Astrocyte of the spinal cord (primary cell): Measurements from ENCODE around the gene TBCD.

Source experiments
- DNase-seq: peaks from one replicate; pipeline ENCODE4 v3.0.0; 2011; ENCODE audit warnings: low read depth, low spot score
- H3K4me3 ChIP-seq: 2 replicates; pipeline ENCODE4 v1.5.1; 2011; ENCODE audit warnings: low read depth, mild to moderate bottlenecking, low read length, moderate library complexity
- in situ Hi-C: cut with HindIII; loops from 2 replicates; pipeline ENCODE4 v1.10.0; 2017; ENCODE audit warnings: low sequenced_read_pairs
- TF ChIP-seq, protein P1 (sequence below): IDR thresholded peaks from 2 replicates; pipeline ENCODE4 v1.5.1; 2012; ENCODE audit warnings: low read depth, mild to moderate bottlenecking, low read length, inconsistent platforms

The TBCD gene

GRCh38 chr17:82732118-82732743 is 19.6 kb upstream of the TBCD start:
- DNase-seq, result no peak
- H3K4me3 ChIP-seq, result no peak overlapping the region
- TF ChIP-seq, protein P1, sequence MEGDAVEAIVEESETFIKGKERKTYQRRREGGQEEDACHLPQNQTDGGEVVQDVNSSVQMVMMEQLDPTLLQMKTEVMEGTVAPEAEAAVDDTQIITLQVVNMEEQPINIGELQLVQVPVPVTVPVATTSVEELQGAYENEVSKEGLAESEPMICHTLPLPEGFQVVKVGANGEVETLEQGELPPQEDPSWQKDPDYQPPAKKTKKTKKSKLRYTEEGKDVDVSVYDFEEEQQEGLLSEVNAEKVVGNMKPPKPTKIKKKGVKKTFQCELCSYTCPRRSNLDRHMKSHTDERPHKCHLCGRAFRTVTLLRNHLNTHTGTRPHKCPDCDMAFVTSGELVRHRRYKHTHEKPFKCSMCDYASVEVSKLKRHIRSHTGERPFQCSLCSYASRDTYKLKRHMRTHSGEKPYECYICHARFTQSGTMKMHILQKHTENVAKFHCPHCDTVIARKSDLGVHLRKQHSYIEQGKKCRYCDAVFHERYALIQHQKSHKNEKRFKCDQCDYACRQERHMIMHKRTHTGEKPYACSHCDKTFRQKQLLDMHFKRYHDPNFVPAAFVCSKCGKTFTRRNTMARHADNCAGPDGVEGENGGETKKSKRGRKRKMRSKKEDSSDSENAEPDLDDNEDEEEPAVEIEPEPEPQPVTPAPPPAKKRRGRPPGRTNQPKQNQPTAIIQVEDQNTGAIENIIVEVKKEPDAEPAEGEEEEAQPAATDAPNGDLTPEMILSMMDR, result no peak
- in situ Hi-C loops, result no loop called here

DNA sequence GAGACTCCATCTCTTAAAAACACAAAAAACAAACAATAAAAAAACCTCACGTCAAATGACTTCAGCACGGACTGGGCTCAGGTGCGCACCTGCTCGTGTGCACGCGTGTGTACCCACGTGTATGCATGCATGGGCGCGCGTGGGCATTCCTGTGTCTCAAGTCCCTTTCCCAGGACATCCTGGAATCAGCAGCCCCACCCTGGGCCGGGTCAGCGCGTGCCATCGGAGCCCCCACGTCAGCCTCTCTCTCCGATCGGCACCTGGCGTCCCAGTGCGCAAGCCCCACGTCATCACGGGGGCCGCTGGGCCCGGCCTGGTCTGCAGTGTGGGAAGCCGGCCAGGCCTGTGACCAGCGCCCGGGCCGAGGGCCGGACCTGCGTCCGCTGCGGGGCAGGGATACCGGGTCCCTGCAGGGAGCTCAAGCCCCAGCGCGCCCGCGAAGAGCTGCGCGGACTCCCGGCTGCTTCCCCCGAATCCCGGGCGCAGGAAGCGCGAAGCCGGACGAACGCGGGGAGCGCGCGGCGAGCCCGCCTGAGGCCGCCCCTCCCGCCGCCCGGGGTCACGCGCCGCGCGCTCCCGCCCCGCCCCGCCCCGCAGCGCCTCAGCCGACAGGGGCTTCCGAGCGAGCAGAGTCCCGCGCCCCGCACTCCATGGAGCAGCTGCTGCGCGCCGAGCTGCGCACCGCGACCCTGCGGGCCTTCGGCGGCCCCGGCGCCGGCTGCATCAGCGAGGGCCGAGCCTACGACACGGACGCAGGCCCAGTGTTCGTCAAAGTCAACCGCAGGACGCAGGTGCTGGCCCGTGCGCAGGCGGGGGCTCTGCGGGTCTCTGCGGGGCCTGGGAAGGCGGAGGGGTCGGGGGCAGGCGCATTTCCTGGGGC is 16.6 kb upstream of the TBCD start, which contains the start of gene FN3K:
TSS of gene FN3K (plus strand) at position 629 of the 880 bp plus-strand sequence. CDS start at position 651, 22 bp downstream.
- DNase-seq, result peak; percentile 70
- in situ Hi-C loops, result no loop called here
- TF ChIP-seq, protein P1, result no peak
- H3K4me3 ChIP-seq, result peak within 1 kb of the TSS; percentile 46

GRCh38 chr17:82736511-82737185 is 15.2 kb upstream of the TBCD start:
- H3K4me3 ChIP-seq, result no peak overlapping the region
- in situ Hi-C loops, result no loop called here
- no peak for DNase-seq
- TF ChIP-seq, protein P1, result no peak

- TF ChIP-seq, protein P1, result no peak
- DNase-seq, result no peak
- in situ Hi-C loops, result no loop called here
- no peak overlapping the region for H3K4me3 ChIP-seq
Observed at GRCh38 chr17:82737967-82738877, 13.6 kb upstream of the TBCD start.

DNA sequence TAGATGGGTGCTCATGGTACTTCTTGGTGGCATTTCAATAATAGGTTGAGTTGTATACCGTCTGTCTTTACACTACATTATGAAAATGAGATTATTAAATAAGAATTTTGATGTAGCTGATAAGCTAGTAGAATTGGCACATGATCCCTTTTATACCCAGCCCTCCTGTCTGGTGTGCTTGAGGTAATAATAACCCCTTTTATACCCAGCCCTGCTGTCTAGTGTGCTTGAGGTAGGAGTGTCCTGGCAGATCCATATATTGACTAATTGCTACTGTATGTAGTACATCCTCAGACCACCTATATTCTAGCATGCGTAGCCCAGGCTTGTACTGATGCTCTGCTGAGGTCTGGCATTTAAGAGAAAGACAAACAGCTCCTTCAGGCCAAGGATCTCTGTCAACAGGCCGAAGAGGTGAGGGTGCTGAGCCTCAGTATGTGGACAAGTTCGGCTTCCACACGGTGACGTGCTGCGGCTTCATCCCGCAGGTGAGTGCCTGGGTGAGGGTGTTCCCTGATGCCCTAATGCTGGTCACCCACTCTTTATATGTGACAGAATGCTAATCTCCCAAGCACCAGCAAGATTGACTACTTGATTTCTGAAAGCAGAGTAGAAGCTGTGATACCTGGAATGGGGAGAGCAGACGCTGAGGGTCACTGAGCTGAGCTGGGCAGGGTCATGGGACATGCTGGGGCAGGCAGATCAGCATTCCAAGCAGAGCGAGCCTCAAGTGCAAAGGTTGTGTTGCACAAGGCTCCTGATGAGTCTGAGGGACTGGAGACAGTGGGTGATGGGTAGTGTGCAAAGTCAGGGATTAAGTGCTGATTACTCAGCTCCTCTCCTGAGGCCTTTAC is 10.7 kb upstream of the TBCD start:
- DNase-seq, result no peak
- no peak overlapping the region for H3K4me3 ChIP-seq
- in situ Hi-C loops, result no loop called here
- TF ChIP-seq, protein P1, result no peak
